ENCODE data around the gene ACOD1.

GRCh38 chr13:76958841-76959432, 10.6 kb downstream of the ACOD1 start:
- TF ChIP-seq CTCF (IDR thresholded peaks at IDR 0.05) (no peak), EP300 (IDR thresholded peaks at IDR 0.05; ENCODE audit: low read depth) (no peak)
